Panc1 (cell line): ENCODE measurements around the gene NOTCH2.

ENCODE experiments used
- CTCF ChIP-seq: fragments of 450-650 bp; IDR thresholded peaks from 2 replicates; pipeline ENCODE4 v1.5.1; 2017; ENCODE audit warnings: mild to moderate bottlenecking
- REST ChIP-seq, 2 experiments: IDR thresholded peaks; 2 replicates each; pipeline ENCODE4 v1.6.1; 2011 to 2012; ENCODE audit warnings: low read depth in 2 of 2, control low read depth in 1 of 2, low read length in 1 of 2, mild to moderate bottlenecking in 1 of 2, moderate library complexity in 1 of 2; ENCODE audit not compliant: insufficient read depth in 1 of 2

GRCh38 chr1:119888476-119888875, 181.0 kb downstream of the NOTCH2 start:
- TF ChIP-seq CTCF (no peak), REST (IDR thresholded peaks at IDR 0.05; ENCODE audit: insufficient read depth in 1 of 2, low read depth in 2 of 2, low read length in 1 of 2) (no peak)
